HG02943 (cell line): Measurements from ENCODE around the gene KATNA1.

Experiments
- ATAC-seq: cut with Tn5 transposase; IDR thresholded peaks from one replicate; pipeline ENCODE4 v1.9.1; 2021; ENCODE audit warnings: mild to moderate bottlenecking, low read depth, moderate library complexity; ENCODE audit not compliant: unreplicated experiment

The KATNA1 gene

DNA sequence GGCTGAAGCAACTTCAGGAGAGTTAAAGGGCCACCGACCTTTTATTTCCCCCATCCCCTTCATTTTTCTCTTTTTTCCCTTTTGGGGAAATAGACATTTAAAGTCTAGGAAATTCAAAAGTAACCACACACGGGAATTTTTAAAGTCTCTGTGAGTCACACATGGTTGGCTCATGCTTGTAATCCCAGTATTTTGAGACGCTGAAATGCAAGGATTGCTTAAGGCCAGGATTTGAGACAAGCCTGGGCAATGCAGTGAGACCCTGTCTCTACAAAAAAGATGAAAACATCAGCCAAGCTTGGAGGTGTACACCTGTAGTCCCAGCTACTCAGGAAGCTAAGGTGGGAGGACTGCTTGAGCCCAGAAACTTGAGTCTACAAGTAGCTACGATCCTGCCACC, 34.2 kb downstream of the KATNA1 start:
- ATAC-seq = no peak

DNA sequence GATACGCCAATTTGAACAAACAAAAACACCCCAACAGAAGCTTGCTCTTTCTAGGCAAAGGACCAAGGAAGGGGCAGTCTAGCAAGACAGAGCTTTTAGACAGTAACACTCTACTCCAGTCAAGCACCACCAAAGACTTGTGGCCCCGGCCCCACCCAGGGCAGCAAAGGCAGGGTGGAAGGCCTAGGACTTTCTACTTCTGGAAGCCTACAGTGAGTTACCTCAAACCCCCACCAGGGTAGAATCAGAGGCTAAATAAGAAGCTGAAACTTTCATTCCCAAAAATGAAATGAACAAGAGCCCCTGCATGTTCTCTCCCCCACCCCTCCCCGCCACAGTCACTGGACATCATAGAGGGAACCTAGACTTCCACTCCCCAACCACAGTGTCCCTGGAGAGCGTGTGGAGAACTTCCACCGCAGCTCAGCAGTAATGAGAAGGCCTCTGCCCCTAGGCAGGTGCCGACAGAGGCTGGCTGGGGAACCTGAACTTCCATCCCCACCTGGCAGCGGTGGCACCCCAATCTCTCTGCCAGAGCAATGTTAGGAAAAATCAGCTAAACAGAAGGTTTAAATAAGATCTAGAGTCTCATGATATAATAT, 40.0 kb downstream of the KATNA1 start:
- ATAC-seq = no peak

DNA sequence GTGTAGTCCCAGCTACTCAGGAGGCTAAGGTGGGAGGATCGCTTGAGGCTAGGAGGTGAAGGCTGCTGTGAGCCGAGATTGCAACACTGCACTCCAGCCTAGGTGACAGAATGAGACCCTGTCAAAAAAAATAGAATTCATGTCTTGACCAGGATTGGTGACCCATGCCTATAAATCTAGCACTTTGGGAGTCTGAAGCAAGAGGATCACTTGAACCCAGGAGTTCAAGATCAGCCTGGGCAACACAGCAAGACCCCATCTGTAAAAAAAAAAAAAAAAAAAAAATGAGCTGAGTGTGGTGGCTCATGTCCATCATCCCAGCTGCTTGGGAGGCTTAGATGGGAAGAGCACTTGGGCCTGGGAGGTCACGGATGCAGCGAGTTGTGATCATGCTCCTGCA, 48.0 kb downstream of the KATNA1 start:
- no peak for ATAC-seq

DNA sequence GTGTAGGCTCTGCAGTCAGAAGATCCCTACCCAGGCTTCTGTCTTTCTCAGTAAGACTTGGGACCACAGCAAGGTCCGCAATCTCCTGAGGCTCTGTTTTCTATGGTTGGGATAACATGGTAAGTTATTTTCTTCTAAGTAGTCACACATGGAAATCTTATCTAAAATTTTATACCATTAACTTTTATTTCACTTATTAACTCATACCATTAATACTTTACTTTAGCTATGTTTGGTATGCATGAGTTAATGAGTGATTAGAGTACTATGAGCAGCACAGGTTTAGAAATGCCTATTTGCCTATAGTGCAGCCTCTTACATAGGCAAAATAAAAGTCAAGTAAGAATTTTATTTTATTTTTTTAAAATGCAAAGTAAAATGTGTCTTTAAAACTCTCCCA, 55.1 kb downstream of the KATNA1 start:
- ATAC-seq = no peak

DNA sequence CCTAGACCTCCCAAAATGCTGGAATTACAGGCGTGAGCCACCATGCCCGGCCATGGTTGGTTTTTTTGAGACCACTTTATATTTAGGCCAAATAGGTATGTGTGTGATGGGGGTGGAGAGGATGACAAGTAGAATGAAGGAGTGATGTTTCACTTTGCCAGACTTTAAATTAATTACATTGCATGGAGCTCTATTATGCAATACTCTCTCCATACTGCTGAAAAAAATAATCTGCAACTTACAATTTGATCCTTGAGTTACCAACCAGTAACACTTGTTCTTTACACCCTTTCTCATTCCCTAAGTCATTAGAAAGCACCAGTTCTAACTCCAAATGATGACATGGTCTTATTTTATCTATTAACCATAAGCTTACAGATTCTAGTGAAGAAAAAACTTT, 55.5 kb downstream of the KATNA1 start:
- no peak for ATAC-seq

DNA sequence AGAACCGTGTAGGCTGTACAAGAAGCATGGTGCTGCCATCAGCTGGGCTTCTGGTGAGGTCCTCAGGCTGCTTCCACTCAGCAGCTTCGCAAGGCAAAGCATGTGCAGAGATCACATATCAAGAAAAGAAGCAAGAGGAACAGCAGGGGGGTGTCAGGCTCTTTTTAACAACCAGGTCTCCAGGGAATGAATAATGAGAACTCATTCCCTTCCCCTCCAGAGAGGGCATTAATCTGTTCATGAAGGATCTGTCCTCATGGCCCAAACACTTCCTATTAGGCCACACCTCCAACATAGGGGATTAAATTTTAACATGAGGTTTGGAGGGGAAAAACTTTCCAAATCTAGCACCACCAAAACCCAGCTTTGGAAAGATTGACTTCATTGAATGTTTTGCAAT, 62.4 kb downstream of the KATNA1 start:
- ATAC-seq = no peak

DNA sequence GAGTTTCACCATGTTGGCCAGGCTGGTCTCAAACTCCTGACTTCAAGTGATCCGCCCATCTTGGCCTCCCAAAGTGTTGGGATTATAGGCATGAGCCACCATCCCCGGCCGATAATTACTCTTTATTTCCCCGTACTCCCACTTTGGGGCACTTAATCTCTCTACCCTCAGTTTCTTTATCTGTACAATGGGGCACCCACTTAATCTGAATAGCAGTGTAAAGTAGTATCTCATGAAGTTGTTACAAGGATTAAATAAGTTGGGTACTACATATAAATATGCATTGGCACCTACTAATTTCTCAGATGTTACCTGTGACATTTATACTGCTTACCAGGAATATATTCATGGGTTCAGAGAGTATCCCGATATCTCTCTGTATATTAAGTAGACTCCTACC, 67.2 kb downstream of the KATNA1 start:
- ATAC-seq = no peak

DNA sequence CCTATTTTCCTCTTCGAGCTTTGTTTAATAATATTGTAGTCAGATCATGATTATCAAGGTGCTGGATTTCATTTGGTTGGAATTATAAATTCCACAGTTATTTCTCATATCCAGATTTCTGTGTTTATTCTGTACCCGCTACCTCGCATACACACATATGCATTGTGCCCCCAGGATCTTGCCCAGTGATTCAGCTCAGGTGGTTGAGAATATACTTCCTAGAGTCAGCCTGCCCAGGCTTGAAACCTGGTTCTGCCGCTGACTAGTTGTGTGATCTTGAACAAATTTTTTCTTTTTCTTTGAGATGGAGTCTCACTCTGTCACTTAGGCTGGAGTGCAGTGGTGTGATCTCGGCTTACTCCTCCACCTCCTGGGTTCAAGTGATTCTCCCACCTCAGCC, 67.6 kb downstream of the KATNA1 start:
- ATAC-seq = no peak

DNA sequence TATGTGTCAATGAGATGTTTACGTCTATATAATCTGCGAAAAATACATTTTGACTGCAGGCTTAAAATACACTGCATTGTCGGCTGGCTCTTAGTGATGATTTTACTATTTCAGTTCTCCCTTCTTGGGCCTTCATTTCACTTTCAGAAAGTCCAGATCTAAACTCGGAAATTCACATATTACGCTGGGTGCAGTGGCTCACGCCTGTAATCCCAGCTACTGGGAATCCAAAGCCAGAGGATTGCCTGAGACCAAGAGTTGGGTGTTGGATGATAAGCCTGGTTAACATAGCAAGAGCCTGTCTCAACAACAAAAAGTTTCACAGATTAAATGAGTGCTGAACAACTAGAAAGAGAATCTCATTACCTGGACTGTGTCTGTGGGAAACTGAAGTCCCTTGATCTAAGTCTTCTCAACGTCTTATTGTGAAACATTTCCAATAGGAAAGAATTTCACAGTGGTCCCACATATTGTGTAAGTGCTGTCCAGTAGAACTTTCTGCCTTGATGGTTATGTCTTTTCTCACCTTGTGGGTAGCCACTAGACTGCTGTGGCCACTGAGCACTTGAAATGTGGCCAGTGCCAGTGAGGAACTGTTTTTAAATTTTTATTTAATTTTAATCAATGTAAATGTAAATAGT, 80.4 kb downstream of the KATNA1 start:
- no peak for ATAC-seq

DNA sequence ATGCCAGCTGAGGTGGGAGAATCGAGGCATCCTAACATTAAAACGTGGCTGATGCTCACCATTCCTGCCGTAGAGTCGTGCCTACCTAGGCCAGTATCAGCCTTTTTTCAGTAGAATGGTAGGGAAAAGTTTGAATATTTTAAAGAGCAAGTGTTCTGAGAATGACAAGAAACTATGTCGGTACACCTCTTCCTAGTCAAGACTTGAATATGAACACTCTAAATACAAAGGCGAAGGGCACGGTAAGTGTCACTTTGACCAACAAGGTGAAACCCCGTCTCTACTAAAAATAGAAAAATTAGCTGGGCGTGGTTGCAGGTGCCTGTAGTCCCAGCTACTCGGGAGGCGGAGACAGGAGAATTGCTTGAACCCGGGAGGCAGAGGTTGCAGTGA, 81.3 kb downstream of the KATNA1 start:
- no peak for ATAC-seq

DNA sequence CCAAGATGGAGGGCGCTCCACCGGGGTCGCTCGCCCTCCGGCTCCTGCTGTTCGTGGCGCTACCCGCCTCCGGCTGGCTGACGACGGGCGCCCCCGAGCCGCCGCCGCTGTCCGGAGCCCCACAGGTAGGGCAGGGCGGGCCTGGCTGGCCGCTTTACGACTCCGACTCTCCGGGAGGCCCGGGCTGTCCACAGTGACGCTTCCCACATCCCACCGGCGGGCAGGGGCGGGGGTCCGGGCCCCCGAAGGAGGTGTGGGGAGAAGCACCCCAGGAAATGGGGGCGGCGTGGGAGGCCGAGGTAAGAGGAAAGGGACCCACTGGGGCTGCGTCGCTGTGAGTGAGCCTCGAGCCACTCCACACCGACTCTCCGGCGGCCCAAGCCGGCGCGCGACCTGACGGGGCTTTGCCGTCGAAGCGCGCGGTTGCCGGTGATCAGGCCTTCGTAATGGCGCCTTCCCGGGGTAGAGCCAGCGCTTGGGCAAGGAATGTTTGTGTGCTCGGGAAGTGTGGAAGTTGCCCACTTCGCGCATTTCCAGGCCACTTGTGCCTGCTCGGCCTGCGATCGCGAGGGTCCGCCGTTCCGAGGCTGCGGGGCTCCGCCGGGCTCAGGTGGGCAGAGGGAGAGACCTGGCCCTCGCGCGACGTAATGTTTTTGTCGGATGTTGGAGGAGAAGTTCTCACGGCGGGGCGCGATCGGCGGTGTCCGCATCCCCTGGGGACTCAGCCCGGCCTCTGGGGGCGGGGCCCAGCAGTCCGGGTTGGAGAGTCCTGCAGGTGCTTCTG, 81.9 kb downstream of the KATNA1 start:
- peak; percentile 22 for ATAC-seq

DNA sequence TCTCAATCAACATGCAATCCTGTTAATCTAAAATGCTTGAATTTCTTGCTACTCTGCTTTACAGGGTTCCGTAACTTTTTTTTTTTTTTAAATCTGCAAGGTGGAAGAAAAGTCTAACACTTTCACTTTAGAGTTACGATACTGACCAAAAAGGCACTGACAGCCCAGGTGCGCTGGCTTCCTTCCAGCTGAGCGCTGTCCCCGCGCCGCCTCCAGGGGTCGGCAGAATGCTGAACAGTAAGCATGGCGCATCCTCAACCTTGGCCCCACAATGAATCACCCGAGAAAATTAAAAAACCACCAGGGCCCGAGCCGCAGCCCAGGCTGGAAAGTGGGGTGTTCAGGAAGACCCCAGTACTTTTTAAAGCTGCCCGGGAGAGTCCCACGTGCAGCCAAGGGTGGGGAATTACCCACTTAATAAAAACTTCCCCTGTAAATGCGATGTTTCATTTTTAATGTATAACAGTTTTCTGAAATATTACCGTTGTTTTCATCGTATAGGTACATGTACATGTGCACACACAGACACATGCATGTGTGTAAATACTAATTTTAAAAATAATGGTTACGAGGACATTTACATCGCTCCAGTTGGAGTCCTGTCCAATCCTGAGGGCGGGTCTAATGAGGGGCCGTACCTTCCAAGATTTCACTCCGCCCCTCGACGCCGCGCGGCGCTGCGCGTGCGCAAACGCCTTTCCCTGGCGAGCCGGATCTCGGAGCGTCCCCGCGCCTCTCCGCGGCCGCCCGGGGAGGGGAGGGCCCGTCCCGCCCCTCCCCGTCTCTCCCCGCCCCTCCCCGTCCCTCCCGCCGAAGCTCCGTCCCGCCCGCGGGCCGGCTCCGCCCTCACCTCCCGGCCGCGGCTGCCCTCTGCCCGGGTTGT, 82.7 kb downstream of the KATNA1 start, which contains the start of gene GINM1:
GINM1 (plus strand) TSS at position 849 of the 883 bp plus-strand sequence. CDS start 40 bp downstream, outside the sequence.
- peak; percentile 78 for ATAC-seq

DNA sequence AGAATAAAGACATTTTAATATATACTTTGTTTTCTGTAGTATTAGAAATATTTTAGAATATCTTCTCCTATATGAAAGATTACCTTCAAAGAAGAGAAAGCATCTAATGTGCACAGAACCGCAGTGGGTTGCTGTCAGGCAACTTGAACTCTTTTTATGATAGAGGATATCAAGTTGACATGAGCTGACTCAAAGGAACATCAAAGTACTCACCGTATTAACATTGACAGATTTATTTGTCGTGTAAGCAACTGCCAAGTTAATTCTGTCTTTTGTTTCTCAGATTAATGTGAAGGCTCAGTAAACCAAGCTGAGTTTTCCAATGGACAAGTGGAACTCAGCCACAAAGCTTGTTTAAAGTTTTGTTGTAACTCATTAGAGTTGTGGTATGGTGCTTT, 84.6 kb downstream of the KATNA1 start:
- ATAC-seq = no peak

DNA sequence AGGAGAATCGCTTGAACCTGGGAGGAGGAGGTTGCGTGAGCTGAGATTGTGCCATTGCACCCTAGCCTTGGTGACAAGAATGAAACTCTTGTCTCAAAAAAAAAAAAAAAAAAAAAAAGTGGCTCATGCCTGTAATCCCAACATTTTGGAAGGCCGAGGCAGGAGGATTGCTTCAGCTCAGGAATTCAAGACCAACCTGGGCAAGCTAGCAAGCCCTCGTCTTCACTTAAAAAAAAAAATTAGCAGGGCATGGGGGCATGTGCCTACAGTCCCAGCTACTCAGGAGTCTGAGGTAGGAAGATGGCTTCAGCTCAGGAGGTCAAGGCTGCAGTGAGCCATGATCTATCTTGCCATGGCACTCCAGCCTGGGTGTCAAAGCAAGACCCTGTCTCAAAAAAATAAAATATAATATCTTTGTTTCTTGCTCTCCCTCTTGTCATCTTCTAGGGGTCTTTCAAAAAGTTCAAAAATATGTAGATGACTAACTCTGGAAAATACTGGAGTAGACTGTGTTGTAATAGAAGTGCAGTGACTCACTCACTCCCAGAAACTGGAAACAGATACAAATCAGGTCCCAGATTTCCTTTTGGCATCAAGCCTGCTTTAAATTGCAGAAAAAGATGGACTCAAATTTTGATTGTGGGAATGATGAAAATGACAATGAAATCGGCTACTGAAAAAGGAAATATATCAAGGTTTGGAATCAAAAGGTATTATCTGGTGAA, 85.1 kb downstream of the KATNA1 start:
- ATAC-seq = no peak

DNA sequence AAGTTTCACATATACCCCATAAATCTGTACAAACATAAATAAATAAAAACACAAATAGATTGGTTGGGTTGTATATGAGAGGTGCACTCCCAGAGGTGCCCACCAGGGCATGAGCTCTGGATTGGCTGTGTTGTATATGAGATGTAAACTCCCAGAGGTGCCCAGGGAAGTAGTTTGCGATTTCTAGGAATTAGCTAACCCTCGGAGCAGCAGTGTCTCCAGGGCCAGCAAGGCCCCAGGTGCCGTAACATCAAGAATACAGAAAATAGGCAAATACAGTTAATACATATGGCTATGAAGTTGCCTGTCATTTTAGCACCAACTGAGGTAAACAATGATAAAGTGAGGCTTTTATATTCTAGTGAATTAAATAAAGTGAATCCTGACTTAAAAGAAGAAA, 87.8 kb downstream of the KATNA1 start:
- no peak for ATAC-seq

DNA sequence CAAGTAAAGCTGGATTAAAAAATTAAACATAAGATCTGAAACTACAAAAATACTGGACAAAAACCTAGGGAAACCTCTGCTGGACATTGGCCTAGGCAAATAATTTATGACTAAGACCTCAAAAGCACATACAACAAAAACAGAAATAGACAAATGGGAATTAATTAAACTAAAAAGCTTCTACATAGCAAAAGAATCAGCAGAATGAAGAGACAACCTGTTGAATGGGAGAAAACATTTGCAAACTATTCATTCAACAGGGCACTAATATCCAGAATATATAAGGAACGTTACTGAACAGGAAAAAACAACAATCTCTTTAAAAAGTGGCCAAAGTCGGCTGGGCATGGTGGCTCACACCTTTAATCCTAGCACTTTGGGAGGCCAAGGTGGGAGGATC, 89.1 kb downstream of the KATNA1 start:
- ATAC-seq = no peak

DNA sequence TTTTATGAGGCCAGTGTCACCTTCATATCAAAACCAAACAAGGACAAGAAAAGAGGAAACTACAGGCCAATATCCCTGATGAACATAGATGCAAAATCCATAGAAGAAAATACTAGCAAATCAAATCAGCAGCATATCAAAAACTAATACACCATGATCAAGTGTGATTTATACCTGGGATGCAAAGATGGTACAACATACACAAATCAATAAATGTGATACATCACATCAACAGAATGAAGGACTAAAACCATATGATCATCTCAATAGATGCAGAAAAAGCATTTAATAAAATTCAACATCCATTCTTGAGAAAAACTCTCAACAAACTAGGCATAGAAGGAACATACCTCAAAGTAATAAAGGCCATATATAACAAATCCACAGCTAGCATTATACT, 90.5 kb downstream of the KATNA1 start:
- ATAC-seq = no peak

DNA sequence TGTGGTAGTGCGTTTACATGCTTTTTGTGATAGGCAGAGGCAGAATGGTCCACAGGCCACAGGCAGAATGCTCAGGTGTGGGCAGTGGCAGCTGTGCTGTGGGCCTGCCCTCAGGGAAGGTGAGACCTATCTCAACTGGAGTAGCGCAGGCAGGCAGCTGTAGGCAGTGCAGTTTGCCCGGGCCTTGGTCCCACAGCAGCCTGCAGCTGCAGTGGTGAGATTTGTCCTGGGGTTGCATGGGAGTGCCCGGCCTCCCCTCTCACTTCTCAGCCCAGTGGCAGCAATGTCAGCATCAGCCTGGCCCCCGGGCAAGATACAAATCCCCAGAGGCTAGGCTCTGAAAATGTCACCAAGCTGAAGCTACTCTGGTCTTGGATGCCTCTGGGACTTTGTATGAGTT, 96.6 kb downstream of the KATNA1 start:
- ATAC-seq = no peak

DNA sequence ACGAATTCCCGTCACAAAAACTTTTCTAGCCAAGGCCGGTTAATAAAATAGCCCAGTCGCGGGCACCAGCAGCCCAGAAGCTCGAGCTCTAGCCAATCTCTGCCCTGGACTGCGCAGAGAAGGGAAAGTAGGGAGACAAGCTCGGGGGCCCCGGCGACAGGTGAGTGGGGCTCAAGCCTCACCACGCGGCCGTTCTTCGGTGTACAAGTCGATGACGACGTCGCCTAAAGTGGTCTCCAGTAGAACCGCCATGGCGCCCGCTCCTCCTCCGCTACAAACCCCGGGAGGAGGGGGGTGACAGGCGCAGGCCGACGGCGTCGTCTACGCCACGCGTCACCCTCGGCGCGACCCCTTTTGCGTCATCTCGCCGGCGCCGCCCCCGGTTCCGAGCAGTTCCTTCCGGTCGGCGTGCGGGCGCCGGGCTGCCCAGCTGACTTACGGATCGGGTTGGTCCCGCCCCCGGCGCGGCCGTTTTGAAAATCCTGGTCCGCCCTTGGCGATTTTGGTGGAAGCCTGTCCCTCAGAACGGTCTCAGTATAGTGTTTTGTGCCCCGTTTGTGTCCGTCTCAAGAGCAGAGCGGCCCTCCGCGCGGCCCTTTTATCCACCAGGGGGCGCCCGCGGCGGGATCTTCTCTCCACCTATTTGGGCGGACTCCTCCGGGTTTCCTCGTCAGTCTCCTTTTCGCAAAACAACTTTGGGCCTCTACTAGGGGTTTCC, 102.6 kb downstream of the KATNA1 start, which contains the start of gene PPIL4:
PPIL4 (minus strand) TSS at position 290 of the 718 bp plus-strand sequence; CDS start at position 252, 38 bp downstream.
- ATAC-seq = peak; percentile 91
